HG02938 (cell line): ENCODE measurements around the gene THAP4.
"Not testable (repeated sequence)": the region's sequence is repeated elsewhere in the genome, so short reads cannot be mapped to it uniquely, and the experiment has no call there.

Source experiments
- ATAC-seq: cut with Tn5 transposase; IDR thresholded peaks from one replicate; pipeline ENCODE4 v1.9.1; 2021; ENCODE audit warnings: mild to moderate bottlenecking, moderate library complexity; ENCODE audit not compliant: unreplicated experiment

THAP4 gene

DNA sequence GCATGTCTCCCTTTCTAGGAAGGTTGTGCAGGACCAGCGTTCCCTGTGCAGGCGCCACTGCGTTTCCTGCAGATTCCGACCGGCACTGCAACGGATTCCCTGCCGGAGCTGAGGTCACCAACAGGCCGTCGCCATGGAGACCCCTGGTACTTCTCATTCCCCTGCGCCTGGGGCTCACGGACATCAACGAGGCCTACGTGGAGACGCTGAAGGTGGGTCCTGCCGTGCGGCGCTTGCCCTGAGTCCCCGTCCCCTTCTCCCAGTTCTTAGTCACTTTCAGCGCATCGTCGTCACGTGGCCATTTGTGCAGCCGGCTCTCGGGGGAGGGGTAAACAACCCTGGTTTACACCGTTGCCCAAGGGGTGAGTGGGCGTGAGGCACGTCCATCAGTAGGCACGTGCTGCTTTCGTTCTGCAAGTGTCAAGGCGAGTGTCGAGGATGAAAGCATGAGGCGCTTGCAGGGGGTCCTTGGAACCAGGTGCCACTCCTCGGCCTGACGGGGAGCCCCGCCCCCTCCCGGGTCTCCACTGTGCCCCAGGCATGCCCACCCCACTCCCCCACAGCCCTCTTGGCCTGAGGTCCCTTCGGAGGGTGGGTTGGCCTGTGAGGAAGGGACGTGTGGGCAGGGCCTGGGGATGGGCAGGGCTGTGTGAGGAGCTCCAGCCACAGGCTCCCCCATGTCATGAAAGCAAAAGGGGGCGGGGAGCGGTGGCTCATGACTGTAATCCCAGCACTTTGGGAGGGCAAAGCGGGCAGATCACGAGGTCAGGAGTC is 29.9 kb upstream of the THAP4 start:
- ATAC-seq, result no peak

DNA sequence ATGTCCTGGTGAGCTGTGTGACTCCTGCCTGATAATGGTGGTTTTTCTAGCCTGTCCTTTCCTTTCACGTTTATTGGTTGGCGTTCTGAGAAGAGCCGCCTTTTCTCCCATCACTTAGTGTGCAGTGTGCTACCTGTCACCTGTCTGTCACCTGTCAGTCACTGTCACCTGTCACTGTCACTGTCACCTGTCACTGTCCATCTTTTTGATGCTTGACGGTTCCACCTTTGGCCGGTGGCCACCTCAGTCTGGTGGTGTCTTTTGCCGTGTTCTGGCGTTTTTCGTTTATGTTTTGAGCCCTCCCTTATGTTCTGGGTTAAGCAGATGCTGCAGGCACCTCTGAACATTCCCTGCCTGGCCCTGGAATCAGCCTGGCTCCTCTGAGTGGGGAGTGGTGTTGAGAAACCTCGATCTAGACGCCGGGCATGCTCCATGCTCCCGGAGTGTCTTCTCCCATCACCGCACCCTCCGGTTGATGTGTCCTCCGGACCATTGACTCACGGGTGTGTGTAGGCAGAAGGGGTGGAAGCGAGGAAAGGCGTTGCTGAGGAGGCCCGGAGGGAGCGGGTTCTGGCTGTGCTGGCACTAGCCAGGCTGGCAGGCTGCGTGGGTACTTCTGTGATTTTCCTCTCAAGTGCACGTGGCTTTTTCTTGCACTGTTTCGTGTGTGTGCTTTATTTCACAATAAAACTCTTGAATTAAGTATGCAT is 28.9 kb upstream of the THAP4 start:
- ATAC-seq, result no peak

- ATAC-seq, result not testable (repeated sequence)
Observed at GRCh38 chr2:241662731-241663130, 25.8 kb upstream of the THAP4 start.

DNA sequence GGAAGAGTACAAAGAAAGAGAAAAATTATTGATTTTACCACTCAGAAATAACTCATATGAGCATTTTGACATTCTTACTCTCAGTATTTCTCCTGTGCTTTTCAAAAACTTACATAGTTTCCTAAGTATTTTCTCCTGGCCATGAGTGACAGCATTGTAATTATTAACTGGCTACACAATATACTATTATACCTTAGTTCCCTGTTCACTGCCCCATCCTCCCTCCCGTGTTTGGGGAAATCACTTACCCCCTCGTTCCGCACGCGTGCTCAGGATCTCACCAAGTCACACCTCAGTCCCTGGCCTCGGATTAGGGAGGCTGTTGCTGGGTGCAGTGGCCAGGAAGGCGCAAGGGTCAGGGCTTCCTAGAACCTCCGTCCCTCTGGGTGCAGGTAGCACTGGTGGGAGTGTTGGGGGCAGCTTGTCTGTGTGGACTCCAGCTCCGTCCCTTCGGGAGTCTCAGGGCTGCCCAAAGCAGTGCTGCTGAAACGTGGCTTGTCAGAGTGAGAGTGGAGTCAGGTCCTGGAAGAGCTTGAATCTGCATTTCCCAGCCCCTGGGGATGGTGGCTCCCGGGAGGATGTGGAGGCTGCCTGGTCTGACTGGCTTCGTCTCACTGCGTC is 23.7 kb upstream of the THAP4 start:
- no peak for ATAC-seq

DNA sequence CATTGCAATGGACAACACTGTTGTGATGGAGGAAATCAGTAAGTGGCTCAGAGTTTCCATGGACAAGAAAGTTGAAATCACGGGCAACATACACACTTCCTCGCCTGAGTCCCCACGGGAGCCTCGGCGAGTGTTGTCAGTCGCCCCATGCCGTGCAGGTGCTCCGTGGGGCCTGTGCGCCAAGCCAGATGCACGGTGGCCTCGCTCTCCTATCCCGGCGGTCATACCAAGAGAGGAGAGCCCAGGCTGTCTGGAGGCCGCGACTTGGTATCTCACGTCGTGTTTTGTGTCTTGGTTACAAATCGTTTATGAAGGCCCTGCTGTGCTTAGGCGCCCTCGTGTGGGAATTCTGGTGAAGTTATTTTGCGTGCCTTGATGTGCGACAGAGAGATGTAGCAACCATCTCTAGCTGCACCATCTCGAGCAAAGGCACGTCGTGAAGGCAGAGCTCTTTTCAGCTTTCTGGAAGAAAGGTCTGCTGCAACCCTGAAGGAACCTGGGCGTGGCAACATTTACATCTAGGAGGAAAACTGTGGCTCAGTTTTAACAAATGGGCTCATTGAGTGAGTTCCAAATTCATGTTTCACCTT is 22.3 kb upstream of the THAP4 start:
- ATAC-seq, result no peak

DNA sequence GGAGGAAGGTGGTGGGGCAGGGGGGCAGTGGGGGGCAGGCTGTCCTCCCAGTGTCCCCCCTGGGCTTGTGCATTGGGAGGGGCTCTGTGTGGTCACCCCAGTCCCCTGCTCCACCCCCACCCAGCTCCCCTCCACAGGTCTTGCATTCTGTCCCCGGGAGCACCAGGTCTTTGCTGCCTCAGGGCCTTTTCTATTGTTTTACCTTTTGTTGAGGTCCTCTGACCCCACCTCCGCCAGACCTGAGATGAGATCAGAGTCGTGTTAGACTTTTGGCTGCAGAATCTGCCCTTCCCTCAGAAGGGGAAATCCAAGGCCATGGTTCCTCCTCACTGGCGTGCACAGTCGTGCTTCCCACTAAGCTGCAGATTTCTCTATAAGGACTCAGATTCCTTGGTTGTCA is 21.3 kb upstream of the THAP4 start:
- ATAC-seq, result no peak

DNA sequence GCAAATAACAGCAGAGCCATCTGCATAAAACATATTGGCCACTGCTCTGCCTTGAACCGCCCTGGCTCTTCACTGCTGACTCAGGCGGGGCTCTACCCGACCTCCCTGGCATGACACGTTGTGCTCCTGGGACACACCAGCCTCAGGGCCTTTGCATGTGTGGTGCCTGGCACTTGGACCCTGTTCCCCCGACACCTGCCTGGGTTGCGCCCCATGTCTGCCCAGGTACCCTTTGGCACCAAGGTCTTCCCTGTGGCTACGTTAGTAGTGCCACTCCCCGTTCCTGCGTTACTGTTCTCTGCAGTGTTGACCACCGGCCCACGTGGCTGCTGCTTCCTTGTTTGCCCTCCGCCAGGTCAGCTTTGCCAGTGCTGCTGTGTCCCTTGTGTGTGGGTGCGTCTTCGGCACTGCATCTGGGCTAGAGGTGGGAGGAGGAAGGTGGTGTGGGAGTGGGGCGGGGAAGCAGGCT is 20.9 kb upstream of the THAP4 start:
- ATAC-seq, result no peak

- no peak for ATAC-seq
Observed at GRCh38 chr2:241656190-241656741, 19.3 kb upstream of the THAP4 start.

DNA sequence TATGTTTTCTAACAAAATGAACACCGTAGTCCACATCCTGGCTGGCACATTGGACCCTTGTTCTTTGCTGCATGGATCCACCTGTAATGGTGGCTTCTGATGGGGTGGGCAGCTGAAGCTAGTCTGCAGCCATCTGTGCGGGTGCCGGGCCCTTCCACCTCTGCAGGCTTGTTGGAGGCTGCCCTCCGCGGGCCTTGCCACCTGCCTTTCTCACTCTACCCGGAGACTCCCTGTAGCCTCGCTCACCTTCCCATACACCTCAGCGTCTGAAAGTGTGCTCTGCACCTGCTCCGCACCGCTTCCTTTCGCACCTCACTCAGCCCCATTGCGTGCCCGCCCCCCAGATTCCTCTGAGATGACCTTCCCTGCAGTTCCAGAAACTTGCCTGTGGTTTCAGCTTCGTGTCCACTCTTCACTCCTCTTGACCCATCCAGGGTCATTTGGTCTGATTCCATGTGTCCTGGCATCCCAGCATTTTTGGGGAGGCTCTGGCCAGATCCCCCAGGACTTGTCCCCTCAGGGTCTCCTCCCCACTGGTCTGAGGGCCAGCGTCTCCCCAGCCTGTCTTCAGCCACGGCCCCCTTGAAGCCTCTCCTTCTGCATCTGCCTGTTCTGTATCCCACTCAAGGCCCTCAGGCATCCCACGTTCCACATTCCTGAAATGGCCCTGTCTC is 18.7 kb upstream of the THAP4 start:
- no peak for ATAC-seq

DNA sequence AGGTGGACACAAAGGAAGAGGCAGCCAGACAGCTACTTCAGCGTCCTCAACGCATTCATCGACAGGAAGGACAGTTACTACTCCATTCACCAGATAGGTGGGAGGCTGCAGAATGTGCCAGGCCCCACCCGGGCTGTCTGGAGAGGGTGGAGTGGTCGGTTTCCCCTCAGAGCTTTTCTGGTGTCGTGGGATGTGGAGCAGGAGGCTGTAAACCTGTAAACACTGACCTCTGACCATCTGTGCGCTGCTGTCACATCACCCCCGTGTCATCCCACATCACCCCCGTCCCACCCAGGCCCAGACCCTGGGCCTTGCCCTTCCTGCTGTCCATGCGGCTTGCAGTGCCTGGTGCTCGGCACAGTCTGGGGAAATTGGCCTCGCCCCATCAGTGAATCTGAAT is 17.6 kb upstream of the THAP4 start:
- ATAC-seq, result no peak

DNA sequence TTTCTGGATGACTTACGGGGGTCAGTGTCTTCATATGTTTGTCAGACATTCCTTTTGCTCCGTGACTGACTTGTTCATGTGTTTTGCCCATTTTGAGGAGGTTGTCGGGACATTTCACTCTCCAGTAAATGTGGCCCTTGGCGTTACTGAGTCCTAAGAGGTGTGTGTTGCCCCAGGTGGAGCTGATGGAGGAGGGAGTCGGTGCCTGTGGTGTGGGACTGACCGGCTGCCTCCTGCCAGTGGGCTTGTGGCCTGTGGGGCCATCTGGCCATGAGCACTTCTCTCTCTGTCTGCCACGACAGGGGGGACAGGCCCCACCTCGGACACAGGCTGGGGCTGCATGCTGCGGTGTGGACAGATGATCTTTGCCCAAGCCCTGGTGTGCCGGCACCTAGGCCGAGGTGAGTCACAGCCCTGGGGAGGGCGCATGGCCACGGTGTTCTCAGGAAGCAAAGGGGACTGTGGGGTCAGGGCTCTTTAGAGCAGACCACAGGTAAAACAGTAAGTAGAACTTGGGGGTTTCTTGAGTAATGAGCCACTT is 16.3 kb upstream of the THAP4 start:
- no peak for ATAC-seq

- no peak for ATAC-seq
Observed at GRCh38 chr2:241652722-241653121, 15.8 kb upstream of the THAP4 start.

DNA sequence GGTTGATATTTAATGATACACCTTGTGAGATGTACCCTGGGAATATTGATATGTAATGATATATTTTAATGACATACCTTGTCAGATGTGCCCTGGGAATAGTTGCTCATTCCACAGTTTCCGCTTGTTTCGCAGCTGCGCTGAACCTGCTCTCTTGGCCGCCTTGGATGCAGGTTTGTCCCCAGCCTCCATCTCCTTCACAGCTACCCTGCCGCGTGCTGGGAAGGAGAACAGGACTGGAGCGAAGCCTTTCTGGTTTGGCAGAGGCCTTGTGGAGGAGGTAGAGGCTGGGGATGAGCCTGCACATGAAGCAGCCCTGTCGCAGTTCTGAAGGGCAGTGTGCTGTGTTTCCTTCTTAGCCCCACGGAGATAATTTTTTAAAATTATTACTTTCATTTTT is 15.2 kb upstream of the THAP4 start:
- ATAC-seq, result no peak

GRCh38 chr2:241649927-241650326 is 13.0 kb upstream of the THAP4 start:
- no peak for ATAC-seq

DNA sequence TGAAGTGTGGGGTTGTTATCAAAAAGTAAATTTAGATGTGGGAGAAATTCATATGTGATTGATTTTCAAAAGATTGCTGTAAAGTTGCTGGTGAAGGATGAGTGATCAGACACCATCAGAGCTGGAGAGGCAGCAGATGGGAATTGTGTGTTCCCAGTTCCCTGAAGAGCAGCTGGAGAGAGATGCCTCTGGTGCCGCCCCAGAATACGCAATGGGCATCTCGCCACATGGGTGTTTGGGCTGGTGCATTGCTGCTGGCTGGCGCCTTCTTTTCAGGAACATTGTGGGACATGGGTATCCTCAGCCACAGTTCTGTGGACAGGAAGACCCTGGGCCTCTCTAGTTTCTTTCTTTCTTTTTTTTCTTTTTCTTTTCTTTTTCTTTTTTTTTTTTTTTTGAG is 12.4 kb upstream of the THAP4 start:
- no peak for ATAC-seq

DNA sequence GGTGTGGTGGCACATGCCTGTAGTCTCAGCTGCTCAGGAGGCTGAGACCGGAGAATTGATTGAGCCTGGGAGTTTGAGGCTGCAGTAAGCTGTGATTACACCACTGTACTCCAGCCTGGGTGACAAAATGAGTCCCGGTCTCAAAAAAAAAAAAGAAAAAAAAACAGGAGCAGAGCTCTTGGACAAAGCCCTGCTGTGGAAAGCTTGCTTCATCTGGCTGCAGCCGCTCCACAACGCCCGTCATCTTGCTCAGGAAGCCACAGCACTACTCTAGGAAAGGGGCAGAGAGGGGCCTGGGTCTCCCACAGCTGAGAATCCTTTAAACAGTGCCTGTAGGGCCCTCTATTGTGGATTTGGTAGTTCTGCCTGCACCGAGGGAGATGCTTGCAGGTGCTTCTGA is 11.5 kb upstream of the THAP4 start:
- no peak for ATAC-seq

DNA sequence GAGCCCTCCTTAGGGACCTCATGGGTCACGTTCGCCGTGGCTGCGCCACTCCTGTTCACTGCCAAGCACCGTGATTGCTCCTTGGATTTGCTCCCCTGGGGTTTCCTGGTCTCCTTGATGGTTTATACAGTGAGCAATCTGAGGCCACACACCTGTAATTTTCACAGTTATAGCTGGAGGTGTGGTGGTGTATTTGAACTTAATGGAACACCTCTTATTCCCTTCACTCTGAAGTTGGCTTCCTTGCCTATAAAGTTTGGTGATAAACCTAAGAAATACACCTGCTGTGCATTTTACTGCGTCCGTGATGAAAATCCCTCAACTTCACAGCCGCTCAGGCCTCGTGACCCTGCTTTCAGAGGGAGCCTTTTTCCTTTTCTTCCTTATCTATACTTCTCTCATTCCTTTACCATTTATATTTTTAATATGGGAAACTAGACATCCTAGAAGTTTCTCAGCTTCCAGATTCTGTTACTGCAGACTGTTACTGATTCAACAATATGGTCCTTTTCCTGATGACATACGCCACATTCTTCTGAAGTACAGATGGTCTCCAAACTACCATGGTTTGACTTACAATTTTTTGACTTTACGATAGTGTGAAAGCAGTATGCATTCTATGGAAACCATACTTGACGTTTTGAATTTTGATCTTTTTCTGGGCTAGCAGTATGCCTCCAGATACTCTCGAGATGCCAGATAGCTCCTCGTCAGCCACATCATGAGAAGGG is 9.1 kb upstream of the THAP4 start:
- ATAC-seq, result no peak

DNA sequence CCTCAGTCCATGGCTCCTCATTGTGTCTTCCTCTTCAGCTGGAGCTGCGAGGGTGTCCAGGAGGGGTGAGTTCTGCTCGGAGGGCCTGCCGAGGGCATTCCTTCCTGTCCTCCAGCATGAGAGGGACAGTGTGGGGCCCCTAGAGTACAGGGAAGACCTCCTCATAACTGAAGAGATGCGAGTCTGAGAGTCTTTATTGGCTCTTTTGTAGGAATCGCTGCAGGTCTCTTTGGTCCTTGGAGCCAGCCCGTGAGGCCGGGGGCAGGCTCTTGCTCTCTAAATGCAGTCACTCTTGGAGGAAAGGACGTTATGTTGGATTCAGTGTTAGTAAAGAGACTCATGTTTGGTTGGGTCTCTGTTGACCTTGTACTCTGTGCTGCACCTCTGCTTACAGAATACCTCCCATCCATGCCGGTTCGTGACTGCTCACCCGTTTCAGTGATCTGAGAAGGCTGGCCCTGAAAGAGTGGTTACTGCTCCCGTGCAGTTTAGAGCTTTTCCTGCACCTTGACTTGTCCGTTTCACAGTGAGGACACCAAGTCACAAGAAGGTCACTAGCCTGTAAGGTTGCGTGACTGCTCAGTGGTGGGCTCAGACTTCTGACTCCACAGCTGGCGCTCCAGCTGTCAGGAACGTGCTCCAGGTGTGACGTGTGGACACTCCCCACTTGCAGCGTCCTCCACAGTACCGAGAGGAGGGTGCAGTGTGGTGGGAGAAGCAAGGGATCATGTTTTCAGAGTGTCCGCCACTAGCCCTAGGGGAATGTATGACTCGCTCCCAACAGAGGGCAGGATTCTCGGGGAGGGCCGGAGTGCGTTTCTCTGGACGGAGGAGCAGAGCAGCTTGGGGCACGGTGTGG is 8.3 kb upstream of the THAP4 start:
- no peak for ATAC-seq

DNA sequence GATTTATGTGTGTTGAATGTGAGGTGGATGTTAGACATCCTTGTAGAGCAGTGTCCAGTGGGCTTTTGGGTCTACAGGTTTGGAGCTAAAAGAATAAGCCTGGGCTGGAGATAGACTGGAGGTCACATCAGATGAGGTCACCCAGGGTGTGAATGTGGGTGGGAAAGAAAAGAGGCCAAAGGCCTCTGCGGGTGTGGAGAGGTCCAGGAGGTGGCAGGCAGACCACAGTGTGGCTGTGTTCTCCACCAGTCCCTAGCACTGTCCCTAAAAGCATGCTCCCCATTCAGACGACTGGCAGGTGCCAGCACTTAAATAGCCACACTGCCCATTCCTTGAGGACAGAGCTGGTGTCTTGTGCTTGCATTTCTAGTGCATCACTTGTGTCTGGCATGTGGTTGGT is 4.7 kb upstream of the THAP4 start:
- no peak for ATAC-seq
